LNCaP clone FGC (cell line): ENCODE measurements around the gene CD59.

Experiments
- DNase-seq: peaks from one replicate; pipeline ENCODE4 v3.0.0-alpha.2; 2011; ENCODE audit warnings: low read depth
- H3K4me3 ChIP-seq: 2 replicates; pipeline ENCODE4 v1.5.1; 2011; ENCODE audit warnings: mild to moderate bottlenecking, low read depth, low read length, control low read depth
- CTCF ChIP-seq: IDR thresholded peaks from 2 replicates; pipeline ENCODE4 v1.5.1; 2012; ENCODE audit warnings: mild to moderate bottlenecking; ENCODE audit not compliant: control insufficient read depth, insufficient read depth; ENCODE audit errors: extremely low read depth

Gene CD59

GRCh38 chr11:33736148-33736812 lies at the start of gene CD59:
Gene CD59, minus strand, starts transcription at chr11:33736423. Its CDS starts 13,978 bp downstream, at chr11:33722445.
- peak; percentile 75 for DNase-seq
- peak within 1 kb of the TSS; percentile 79 for H3K4me3 ChIP-seq
- TF ChIP-seq CTCF = no peak

GRCh38 chr11:33785609-33786008 lies 49.4 kb upstream of the CD59 start:
- TF ChIP-seq CTCF = no peak
- H3K4me3 ChIP-seq = no peak overlapping the region
- DNase-seq = no peak

- DNase-seq = no peak
- TF ChIP-seq CTCF = no peak
- no peak overlapping the region for H3K4me3 ChIP-seq
These were observed 43.8 kb upstream of the CD59 start for GRCh38 chr11:33779849-33780528.

- TF ChIP-seq CTCF = no peak
- no peak for DNase-seq
- no peak overlapping the region for H3K4me3 ChIP-seq
These were observed 42.5 kb upstream of the CD59 start for GRCh38 chr11:33778675-33779074.

GRCh38 chr11:33777906-33778305 lies 41.7 kb upstream of the CD59 start:
- no peak for TF ChIP-seq CTCF
- no peak for DNase-seq
- no peak overlapping the region for H3K4me3 ChIP-seq

- no peak for DNase-seq
- no peak overlapping the region for H3K4me3 ChIP-seq
- no peak for TF ChIP-seq CTCF
These were observed 39.7 kb upstream of the CD59 start for GRCh38 chr11:33775832-33776470.
